Breast epithelium (tissue), 4 donors: ENCODE data around the gene TMEM18. TPM values are rescaled to one million over a fixed set of nuclear protein-coding genes. Genes with fewer than 3 reads are reported as not detected.

Experiments used
- DNase-seq, 2 donors: peaks; one replicate each; pipeline ENCODE4 v3.0.0-alpha.2; 2019; ENCODE audit warnings: low spot score in 2 of 2
- H3K27ac ChIP-seq, 2 donors: fragments of 200-600 bp; sonication (generic) in 1 of 2; one replicate each; pipeline ENCODE4 v1.5.1; 2016 to 2019; ENCODE audit warnings: mild to moderate bottlenecking in 1 of 2
- H3K27me3 ChIP-seq, 2 donors: fragments of 200-600 bp; sonication (generic) in 1 of 2; one replicate each; pipeline versions ENCODE4 v1.5.1 to v1.6.0; 2017 to 2019; ENCODE audit warnings: control low read depth in 1 of 2, mild to moderate bottlenecking in 1 of 2
- H3K36me3 ChIP-seq: fragments of 200-600 bp; one replicate; pipeline ENCODE4 v1.5.1; 2019
- H3K4me1 ChIP-seq, 2 donors: fragments of 200-600 bp; sonication (generic); one replicate each; pipeline ENCODE4 v1.5.1; 2016 to 2019; ENCODE audit warnings: control low read depth in 1 of 2
- H3K4me3 ChIP-seq, 3 donors: fragments of 200-600 bp; sonication (generic); 1 replicate in 2 of 3; 2 replicates in 1 of 3; pipeline ENCODE4 v1.5.1; 2016 to 2019; ENCODE audit warnings: mild to moderate bottlenecking in 3 of 3, moderate library complexity in 2 of 3
- H3K9me3 ChIP-seq, 2 donors: fragments of 200-600 bp; sonication (generic) in 1 of 2; one replicate each; pipeline ENCODE4 v1.5.1; 2016 to 2019; ENCODE audit warnings: control low read depth in 1 of 2
- CTCF ChIP-seq, 3 donors: fragments of 450-650 bp; IDR thresholded peaks; one replicate each; pipeline ENCODE4 v1.5.1; 2016 to 2017; ENCODE audit warnings: antibody characterized with exemption in 3 of 3, mild to moderate bottlenecking in 3 of 3, moderate library complexity in 3 of 3
- POLR2A ChIP-seq: fragments of 450-650 bp; IDR thresholded peaks from one replicate; pipeline ENCODE4 v1.6.1; 2016; ENCODE audit warnings: antibody characterized with exemption, mild to moderate bottlenecking, moderate library complexity
- POLR2AphosphoS5 ChIP-seq, 3 donors: sonication (generic); formaldehyde crosslinking; IDR thresholded peaks; one replicate each; pipeline ENCODE4 v1.6.1; 2017; ENCODE audit warnings: antibody characterized with exemption in 3 of 3
- intact Hi-C: fragments of 100-400 bp; cut with DNase I; formaldehyde crosslinking; loops from one replicate; pipeline ENCODE4 v1.15.1; 2023; ENCODE audit warnings: low total_unique reads
- total RNA-seq, 3 donors: library from RNA; depleted of rRNA; stranded (reverse); fragments of >200 nt; gene quantifications; one replicate each; pipeline ENCODE4 v1.1.0, GENCODE V29; 2016

TMEM18 gene
- total RNA-seq, 3 donors from 2014 or later: 17.7 to 34.6 (median 27.4) TPM

DNA sequence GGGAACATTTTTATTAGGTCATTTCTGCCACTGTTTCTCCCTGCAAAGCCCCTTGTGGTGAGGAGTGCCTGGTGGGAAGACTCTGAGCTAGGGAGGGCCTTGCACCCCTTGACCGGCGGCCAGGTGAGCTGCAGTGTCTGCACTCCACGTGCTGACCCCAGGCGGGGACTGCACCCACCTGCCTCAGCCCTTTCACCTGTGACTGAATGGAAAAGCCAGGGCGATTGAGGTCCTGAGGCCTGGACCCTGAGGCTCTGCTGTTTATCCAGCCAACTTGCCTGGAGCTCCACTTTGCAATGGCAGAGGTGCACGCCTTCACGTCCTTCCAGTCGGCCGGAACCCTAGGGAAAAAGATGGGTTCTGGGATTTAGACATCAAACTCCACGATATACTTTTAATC lies 53.1 kb downstream of the TMEM18 start:
- Histone ChIP-seq H3K9me3 (peaks cover 0 to 10% of the 10 kb centered on the region in 2 donors), H3K4me1 (no peaks in the 10 kb centered on the region), H3K4me3 (no peak overlapping the region), H3K36me3 (no peaks in the 10 kb centered on the region), H3K27ac (no peak overlapping the region), H3K27me3 (no peaks in the 10 kb centered on the region)
- TF ChIP-seq POLR2AphosphoS5 (IDR thresholded peaks at IDR 0.05): no peak
- intact Hi-C loops: no loop called here
- no peak for DNase-seq

GRCh38 chr2:623130-623922 lies 53.9 kb downstream of the TMEM18 start:
- no peak overlapping the region for H3K4me3 ChIP-seq
- H3K27me3 ChIP-seq: no peaks in the 10 kb centered on the region
- intact Hi-C loops: no loop called here
- H3K27ac ChIP-seq: no peak overlapping the region
- no peak for DNase-seq
- H3K4me1 ChIP-seq: no peaks in the 10 kb centered on the region
- TF ChIP-seq CTCF (IDR thresholded peaks at IDR 0.05) (no peak), POLR2A (no peak), POLR2AphosphoS5 (IDR thresholded peaks at IDR 0.05) (no peak)
- H3K36me3 ChIP-seq: no peaks in the 10 kb centered on the region
- H3K9me3 ChIP-seq: peaks cover 4 to 10% of the 10 kb centered on the region in 2 donors

DNA sequence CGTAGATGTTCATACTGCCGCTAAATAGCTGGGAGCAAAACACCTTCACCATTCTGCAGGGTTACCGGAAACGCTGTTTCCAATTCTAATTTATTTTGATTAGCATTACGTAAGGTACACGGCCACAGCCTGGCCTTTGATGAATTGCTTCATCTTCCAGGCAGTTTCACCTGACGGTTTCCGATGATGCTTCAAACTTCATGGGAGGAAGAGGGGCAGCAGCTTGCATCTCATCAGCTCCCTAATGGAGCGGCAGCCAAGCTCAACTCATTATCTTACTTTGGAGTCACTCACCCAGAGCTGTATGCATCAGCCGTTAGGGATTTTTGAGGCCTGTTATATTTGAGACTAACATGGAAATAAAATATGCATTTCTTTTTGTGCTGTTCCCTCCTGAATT lies 54.8 kb downstream of the TMEM18 start:
- TF ChIP-seq POLR2A: no peak
- no peak for TF ChIP-seq POLR2AphosphoS5 (IDR thresholded peaks at IDR 0.05)
- no peak overlapping the region for H3K4me3 ChIP-seq

GRCh38 chr2:621303-622099 lies 55.7 kb downstream of the TMEM18 start:
- Histone ChIP-seq H3K4me3 (no peak overlapping the region), H3K9me3 (peaks cover 10 to 11% of the 10 kb centered on the region in 2 donors), H3K36me3 (no peaks in the 10 kb centered on the region), H3K27ac (no peak overlapping the region), H3K27me3 (no peaks in the 10 kb centered on the region), H3K4me1 (no peaks in the 10 kb centered on the region)
- TF ChIP-seq CTCF (IDR thresholded peaks at IDR 0.05) (no peak), POLR2A (no peak), POLR2AphosphoS5 (IDR thresholded peaks at IDR 0.05) (no peak)
- DNase-seq: no peak
- intact Hi-C loops: no loop called here

More for the DNA sequence above, 54.8 kb downstream of the TMEM18 start:
- Histone ChIP-seq H3K27ac (no peak overlapping the region), H3K36me3 (no peaks in the 10 kb centered on the region), H3K27me3 (no peaks in the 10 kb centered on the region), H3K4me1 (no peaks in the 10 kb centered on the region), H3K9me3 (peaks cover 10 to 11% of the 10 kb centered on the region in 2 donors)
- intact Hi-C loops: no loop called here
- DNase-seq: no peak

GRCh38 chr2:620471-621302 lies 56.5 kb downstream of the TMEM18 start:
- no peaks in the 10 kb centered on the region for H3K27me3 ChIP-seq
- no peaks in the 10 kb centered on the region for H3K4me1 ChIP-seq
- intact Hi-C loops: no loop called here
- H3K9me3 ChIP-seq: peaks cover 10 to 11% of the 10 kb centered on the region in 2 donors
- no peak for TF ChIP-seq POLR2AphosphoS5 (IDR thresholded peaks at IDR 0.05)
- H3K4me3 ChIP-seq: no peak overlapping the region
- no peak for DNase-seq
- no peaks in the 10 kb centered on the region for H3K36me3 ChIP-seq
- no peak overlapping the region for H3K27ac ChIP-seq

GRCh38 chr2:620004-620403 lies 57.2 kb downstream of the TMEM18 start:
- Histone ChIP-seq H3K36me3 (no peaks in the 10 kb centered on the region), H3K9me3 (peaks cover 10 to 11% of the 10 kb centered on the region in 2 donors), H3K4me3 (no peak overlapping the region), H3K27me3 (no peaks in the 10 kb centered on the region), H3K27ac (no peak overlapping the region), H3K4me1 (no peaks in the 10 kb centered on the region)
- TF ChIP-seq CTCF (IDR thresholded peaks at IDR 0.05) (no peak), POLR2AphosphoS5 (IDR thresholded peaks at IDR 0.05) (no peak), POLR2A (no peak)
- intact Hi-C loops: no loop called here
- no peak for DNase-seq
